IPS-NIHi7 (cell line): ENCODE measurements around the gene TMEM245.
"Not testable (repeated sequence)": the region's sequence is repeated elsewhere in the genome, so short reads cannot be mapped to it uniquely, and the experiment has no call there.

Source experiments
- DNase-seq: peaks from one replicate; pipeline ENCODE4 v3.0.0; 2012; ENCODE audit warnings: mixed read lengths; ENCODE audit errors: extremely low spot score

TMEM245 gene

DNA sequence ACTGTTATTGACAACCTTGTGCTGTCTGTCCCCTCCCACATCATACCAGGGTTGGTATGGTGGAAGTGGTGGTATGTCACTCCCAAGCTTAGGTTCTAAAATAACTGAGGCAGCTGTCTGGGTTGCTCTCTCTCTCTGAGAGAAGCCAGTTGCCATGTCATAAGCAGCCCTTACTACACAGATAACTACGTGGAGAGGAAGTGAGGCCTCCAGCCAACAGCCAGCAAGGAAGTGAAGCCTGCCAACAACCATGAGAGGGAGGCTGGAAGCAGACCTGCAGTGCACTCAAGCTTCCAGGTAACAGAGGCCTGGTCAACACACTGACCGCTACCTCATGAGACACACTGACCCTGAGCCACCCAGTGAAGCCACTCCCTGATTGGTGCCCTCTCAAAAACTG lies 125.1 kb downstream of the TMEM245 start:
- no peak for DNase-seq

DNA sequence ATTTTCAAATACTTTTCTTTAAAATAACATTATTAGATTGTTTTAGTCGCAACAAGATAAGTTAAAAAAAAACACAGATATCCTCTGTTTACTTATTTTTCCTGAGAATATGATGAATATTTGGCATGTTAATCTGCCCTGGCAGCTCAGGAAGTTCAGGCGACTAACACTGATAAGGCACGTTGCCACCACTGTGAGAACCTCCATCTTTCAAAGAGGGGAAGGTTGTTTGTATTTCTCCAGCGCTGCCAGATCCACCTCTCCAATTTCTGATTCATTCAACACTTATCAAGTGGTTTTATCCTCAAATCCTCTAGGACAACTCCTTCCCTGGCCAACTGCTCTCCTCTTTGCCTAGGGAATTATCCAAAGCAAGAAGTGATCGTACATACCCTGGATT lies 128.3 kb downstream of the TMEM245 start:
- no peak for DNase-seq

DNA sequence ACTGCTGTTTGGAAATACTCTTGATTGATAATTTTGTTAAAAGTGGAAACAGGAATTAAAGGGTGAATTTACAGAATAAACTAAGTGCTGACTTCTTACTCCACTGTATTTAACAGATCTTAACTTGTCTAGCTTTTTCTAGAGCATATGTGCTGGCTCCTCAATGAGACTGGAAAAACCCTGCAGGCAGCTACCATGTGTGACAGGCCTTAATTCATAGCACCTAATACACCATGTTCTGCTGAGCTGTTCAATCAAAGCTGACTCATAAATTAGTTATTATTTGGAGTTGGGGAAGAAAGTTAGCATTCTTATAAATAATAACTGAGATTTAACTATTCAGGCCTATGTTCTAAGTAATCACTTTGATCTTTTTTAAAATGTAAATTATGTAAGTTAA lies 135.9 kb downstream of the TMEM245 start:
- no peak for DNase-seq

DNA sequence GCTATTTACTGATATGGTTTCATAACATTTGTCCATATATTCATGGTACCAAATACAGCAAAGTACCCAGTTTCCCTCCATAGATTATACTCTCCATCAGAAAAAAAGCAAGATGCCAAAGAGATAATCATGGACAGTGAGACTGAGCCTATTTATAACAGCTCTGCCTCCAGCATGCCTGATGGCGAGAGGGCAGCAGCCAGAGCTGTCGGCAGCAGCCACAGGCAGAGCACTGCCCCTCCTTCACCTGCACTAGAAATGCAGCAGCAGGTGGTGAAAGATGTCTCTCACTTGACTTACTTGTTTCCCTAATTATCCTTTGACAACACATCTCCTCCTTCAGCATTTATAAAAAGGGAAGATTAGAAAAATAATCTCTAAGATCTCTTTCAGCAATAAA lies 138.9 kb downstream of the TMEM245 start:
- no peak for DNase-seq

DNA sequence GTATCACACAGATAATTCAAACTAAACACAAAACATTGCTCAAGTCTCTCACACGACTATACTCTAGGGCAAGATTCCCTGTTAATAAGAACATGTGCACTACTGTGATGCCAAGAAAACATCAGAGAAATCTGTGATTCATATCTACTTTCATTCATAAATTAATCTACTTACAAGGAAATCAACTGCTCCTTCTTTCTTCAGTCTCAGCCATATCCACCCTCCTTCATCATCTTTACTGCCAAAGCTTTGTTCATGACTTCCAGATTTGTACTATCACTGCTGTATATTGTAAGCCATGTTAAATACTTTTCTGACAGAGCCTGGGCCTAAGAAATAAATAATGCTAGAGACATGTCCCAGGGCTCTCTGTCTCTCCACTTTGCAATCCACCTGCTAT lies 141.5 kb downstream of the TMEM245 start:
- DNase-seq, result no peak

DNA sequence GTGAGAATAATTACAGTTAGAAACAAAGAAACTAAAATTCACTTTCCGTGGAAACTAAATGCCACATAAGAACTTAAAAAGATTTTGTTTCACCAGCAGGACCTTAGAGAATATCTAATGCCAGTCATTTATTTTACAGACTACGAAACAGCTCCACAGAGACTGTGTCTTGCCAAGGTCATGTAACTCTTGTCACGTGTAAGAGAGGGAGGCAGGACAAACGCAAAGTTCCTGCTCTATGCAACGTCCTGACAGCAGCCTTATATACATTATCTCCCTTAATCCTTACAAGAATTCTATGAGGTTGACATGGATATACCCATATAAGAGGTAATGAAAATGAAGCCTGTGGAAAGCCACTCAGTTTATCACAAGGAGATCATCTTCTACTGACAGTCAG lies 145.9 kb downstream of the TMEM245 start:
- DNase-seq, result no peak

DNA sequence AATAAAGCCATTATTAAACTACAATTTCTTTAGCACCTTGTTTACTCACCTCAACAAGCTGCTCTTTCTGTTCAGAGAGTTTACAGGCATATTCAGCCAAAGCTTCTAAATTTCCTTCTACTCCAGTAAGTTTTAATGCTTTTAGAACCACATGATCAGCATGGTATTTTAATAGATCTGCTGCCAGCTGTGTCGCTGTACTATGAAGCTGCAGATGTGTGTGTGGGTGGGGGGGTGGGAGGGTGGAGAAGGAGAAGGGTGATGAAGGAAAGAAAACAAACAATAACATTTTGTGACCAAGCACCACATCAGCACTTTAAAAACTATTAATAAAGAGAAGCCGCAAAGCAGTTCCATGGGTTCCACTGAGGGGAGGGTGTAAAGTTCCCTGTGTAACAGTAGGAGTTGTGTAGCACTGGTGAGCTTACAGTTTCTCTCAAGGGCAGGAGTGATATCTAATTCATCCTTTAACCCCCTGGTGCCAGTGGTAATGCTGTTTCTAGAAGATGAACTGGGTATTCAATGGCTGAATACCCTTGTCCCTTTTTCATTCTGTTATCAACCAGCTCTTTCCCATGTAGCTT lies 147.0 kb downstream of the TMEM245 start:
- DNase-seq, result no peak

DNA sequence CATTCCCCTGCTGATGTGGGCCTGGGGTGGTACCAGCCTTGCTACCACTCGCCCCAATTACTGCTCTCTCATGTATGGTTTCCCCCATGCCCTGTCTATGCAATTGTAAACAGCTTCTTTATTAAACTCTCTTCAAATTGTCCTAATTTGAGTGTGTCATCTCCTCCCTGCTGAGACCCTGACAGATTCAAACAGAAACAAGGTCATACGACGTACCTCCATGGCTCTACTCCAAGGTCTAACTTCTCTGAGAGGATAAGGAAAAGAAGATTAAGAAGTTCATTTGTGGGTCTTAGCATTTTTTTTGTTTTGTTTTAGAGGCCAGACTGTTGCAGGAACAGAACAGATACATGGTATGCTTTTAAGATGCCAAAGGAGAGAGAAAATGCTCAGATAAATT lies 147.6 kb downstream of the TMEM245 start:
- no peak for DNase-seq

DNA sequence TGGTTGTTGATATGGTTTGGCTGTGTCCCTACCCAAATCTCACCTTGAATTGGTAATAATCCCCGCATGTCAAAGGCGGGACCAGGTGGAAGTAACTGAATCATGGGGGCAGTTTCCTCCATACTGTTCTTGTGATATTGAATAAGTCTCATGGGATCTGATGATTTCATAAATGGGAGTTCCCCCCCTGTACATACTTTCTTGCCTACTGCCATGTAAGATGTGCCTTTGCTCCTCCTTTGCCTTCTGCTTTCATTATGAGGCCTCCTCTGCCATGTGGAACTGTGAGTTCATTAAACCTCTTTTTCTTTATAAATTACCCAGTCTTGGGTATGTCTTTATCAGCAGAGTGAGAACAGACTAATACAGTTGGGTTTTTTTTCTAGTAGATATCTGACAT lies 148.4 kb downstream of the TMEM245 start:
- DNase-seq, result not testable (repeated sequence)

DNA sequence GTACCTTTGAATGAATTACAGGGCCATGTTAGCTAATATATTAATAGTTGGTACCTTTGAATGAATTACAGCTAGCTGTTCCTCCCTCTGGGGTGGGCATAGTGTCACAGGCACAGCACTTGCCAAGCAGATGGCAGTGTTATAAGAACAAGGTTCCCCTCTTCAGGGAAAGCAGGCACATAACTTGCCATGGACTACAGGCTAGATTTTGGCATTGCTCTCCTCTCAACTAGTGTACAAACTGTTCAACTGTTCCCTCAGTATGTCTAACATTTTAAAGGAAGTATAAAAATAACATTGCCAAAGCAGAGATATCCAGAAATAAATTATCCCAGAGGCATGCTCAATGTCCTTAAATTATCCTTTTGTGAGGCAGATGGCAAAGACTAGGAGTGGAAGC lies 151.8 kb downstream of the TMEM245 start:
- DNase-seq, result no peak
